SH-SY5Y (cell line): ENCODE results near the gene CLASP1.

ENCODE experiments used
- GATA2 ChIP-seq: IDR thresholded peaks from 2 replicates; pipeline ENCODE4 v1.6.1; 2011; ENCODE audit warnings: mild to moderate bottlenecking, low read depth, low read length
- GATA3 ChIP-seq: IDR thresholded peaks from 2 replicates; pipeline ENCODE4 v1.6.1; 2011; ENCODE audit warnings: low read depth, mild to moderate bottlenecking, low read length, moderate library complexity

GRCh38 chr2:121329786-121330185 lies 319.5 kb downstream of the CLASP1 start:
- TF ChIP-seq GATA2, result no peak
- TF ChIP-seq GATA3, result no peak
